BJ (cell line): ENCODE measurements around the gene ADH4. TPM values are rescaled to one million over a fixed set of nuclear protein-coding genes. Genes with fewer than 3 reads are reported as not detected.

Experiments
- CTCF ChIA-PET: fragments of 350-600 bp; formaldehyde crosslinking; extraction: SDS; loops from one replicate; lab custom pipeline; 2021; ENCODE audit warnings: antibody characterized with exemption, inconsistent platforms; lab: Yijun Ruan, JAX
- POLR2A ChIA-PET: fragments of 300-600 bp; sonication (Branson Sonifier 250); formaldehyde crosslinking; extraction: SDS; loops from one replicate; lab custom pipeline; 2021; ENCODE audit warnings: antibody characterized with exemption; lab: Charles Lee
- DNase-seq: peaks from one replicate; pipeline ENCODE4 v3.0.0-alpha.2; 2011; ENCODE audit warnings: low read depth
- H3K27me3 ChIP-seq: 2 replicates; pipeline ENCODE4 v1.6.0; 2011; ENCODE audit warnings: low read length; ENCODE audit not compliant: control insufficient read depth, insufficient read depth
- H3K36me3 ChIP-seq: 2 replicates; pipeline ENCODE4 v1.5.1; 2011; ENCODE audit warnings: low read length; ENCODE audit not compliant: control insufficient read depth, insufficient read depth
- H3K4me3 ChIP-seq: 2 replicates; pipeline ENCODE4 v1.5.1; 2011; ENCODE audit warnings: low read depth, mild to moderate bottlenecking, control low read depth, low read length
- CTCF ChIP-seq: IDR thresholded peaks from 2 replicates; pipeline ENCODE4 v1.5.1; 2011; ENCODE audit warnings: low read depth, mild to moderate bottlenecking, control low read depth, inconsistent platforms, low read length, moderate library complexity; ENCODE audit not compliant: insufficient read depth
- polyA plus RNA-seq: library from polyadenylated mRNA; depleted of rRNA; stranded (reverse); fragments of >200 nt; gene quantifications from 2 replicates; pipeline ENCODE4 v1.2.3, GENCODE V29; 2011

ADH4 gene
- polyA plus RNA-seq, 1 experiment = not detected

- Histone ChIP-seq H3K27me3 (no peaks in the 10 kb centered on the region), H3K4me3 (peak overlapping the region; percentile 0), H3K36me3 (no peaks in the 10 kb centered on the region)
- CTCF ChIA-PET = interaction anchor here (0.6 to 1.0 kb wide), 2 partner anchors 371 to 1896 kb away, joined by 5 to 6 read pairs; no protein-coding TSS in a partner anchor
- no peak for DNase-seq
- TF ChIP-seq CTCF = no peak
- POLR2A ChIA-PET = interaction anchor here (0.7 kb wide), 1 partner anchor 161 kb away, joined by 3 read pairs; no protein-coding TSS in a partner anchor
These were observed 52.9 kb downstream of the ADH4 start for GRCh38 chr4:99091216-99091575.

GRCh38 chr4:99090481-99091215 is 53.4 kb downstream of the ADH4 start:
- CTCF ChIA-PET = interaction anchor here (0.6 to 1.0 kb wide), 2 partner anchors 372 to 1897 kb away, joined by 5 to 6 read pairs; no protein-coding TSS in a partner anchor
- Histone ChIP-seq H3K27me3 (no peaks in the 10 kb centered on the region), H3K4me3 (peak overlapping the region; percentile 95), H3K36me3 (peaks cover under 1% of the 10 kb centered on the region; the same call in 1 of the 2 replicates)
- POLR2A ChIA-PET = interaction anchor here (0.5 to 0.7 kb wide), 2 partner anchors 125 to 160 kb away, joined by 3 to 4 read pairs; no protein-coding TSS in a partner anchor
- DNase-seq = no peak
- TF ChIP-seq CTCF = no peak

- H3K27me3 ChIP-seq = no peaks in the 10 kb centered on the region
- POLR2A ChIA-PET = interaction anchor here (0.5 to 0.6 kb wide), 4 partner anchors 15 to 370 kb away, joined by 3 to 4 read pairs (median 3); partner anchors contain the start of gene METAP1
- CTCF ChIA-PET = interaction anchor here (1.0 to 1.3 kb wide), 3 partner anchors 16 to 93 kb away, joined by 3 read pairs; partner anchors contain the start of gene METAP1
- peak within 1 kb of the TSS; percentile 95 for H3K4me3 ChIP-seq
- DNase-seq = no peak
- no peak for TF ChIP-seq CTCF
- H3K36me3 ChIP-seq = peaks cover 11% of the 10 kb centered on the region
These were observed 55.4 kb downstream of the ADH4 start, which contains the start of gene ADH5 for GRCh38 chr4:99088481-99089365. Gene ADH5, minus strand, starts transcription at chr4:99088788. Its CDS starts 88 bp downstream, at chr4:99088700.

- no peak for TF ChIP-seq CTCF
- peak; percentile 55 for DNase-seq
- ChIA-PET POLR2A (interaction anchor here (0.6 kb wide), 3 partner anchors 14 to 371 kb away, joined by 3 to 4 read pairs (median 3); no protein-coding TSS in a partner anchor), CTCF (interaction anchor here (1.1 kb wide), 1 partner anchor 16 kb away, joined by 3 read pairs; no protein-coding TSS in a partner anchor)
- Histone ChIP-seq H3K27me3 (no peaks in the 10 kb centered on the region), H3K36me3 (peaks cover 11% of the 10 kb centered on the region), H3K4me3 (peak overlapping the region; percentile 95)
These were observed 56.1 kb downstream of the ADH4 start for GRCh38 chr4:99088023-99088449.
